Activated CD8-positive, alpha-beta memory T cell treated with anti-CD3 and anti-CD28 coated beads for 1 hour (primary cell): ENCODE data around the gene NAP1L5.

Source experiments
- DNase-seq, 2 donors: peaks; one replicate each; pipeline ENCODE4 v3.0.0-alpha.2; 2020; ENCODE audit warnings: low read depth in 1 of 2; ENCODE audit errors: extremely low read depth in 1 of 2

Gene NAP1L5

GRCh38 chr4:88661739-88662138, 35.9 kb downstream of the NAP1L5 start:
- DNase-seq, result no peak

GRCh38 chr4:88660446-88661294, 37.0 kb downstream of the NAP1L5 start:
- no peak for DNase-seq

- no peak for DNase-seq
These were observed 37.8 kb downstream of the NAP1L5 start for GRCh38 chr4:88659890-88660208.

GRCh38 chr4:88659055-88659889, 38.4 kb downstream of the NAP1L5 start:
- no peak for DNase-seq

- DNase-seq, result no peak
These were observed 42.4 kb downstream of the NAP1L5 start for GRCh38 chr4:88655226-88655625.

GRCh38 chr4:88653371-88653946, 44.2 kb downstream of the NAP1L5 start:
- no peak for DNase-seq

GRCh38 chr4:88649716-88650115, 47.9 kb downstream of the NAP1L5 start:
- DNase-seq, result no peak

- DNase-seq, result no peak
These were observed 50.9 kb downstream of the NAP1L5 start for GRCh38 chr4:88646528-88647280.

- DNase-seq, result no peak
These were observed 51.6 kb downstream of the NAP1L5 start for GRCh38 chr4:88645994-88646393.
